Activated CD4-positive, alpha-beta T cell treated with anti-CD3 and anti-CD28 coated beads, Interleukin-2, amount 50 U/mL, for 48 hours (primary cell): Measurements from ENCODE around the gene SHISA3.
A peak's percentile ranks its signal among the peaks of the same experiment; 100 is the strongest.

Source experiments
- DNase-seq, 2 experiments: peaks; one replicate each; pipeline ENCODE4 v3.0.0-alpha.2; 2020

Gene SHISA3

DNA sequence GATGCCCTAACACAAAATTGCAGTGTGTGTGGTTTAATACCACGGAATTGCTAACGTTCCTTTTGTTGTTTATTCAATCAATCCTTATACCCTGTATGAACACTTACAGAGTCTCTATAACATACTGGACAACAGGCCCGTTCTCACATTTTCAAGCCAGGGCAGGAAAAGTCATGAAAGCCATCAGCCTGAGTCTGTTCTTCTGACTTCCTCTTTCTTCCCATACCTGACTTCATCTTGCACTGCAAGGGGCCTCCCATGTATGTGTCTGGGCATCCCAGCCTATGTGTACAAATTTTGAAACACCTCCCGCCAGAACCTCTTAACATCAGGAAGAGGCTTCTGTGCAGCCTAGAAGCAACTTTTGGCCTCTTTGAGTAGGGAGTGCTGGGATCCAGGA, 4.9 kb upstream of the SHISA3 start:
- no peak for DNase-seq

DNA sequence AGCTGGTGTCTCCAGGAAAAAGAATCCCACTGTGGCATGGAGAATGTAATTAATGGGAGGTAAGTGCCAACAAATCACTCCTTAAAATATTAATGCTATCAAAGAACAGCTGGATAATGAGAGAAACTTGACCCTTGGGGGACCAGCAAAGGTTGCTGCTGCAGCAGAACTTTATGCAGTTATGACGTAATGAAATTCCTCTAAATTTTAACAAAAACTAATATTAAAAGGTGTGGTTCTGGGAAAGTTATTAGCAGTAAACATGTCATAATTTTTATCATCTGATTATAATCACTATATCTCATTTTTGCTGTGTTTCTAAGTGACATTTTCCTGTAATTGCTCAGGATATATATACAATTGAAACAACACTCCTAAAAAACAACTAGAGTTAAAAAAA, 1.7 kb upstream of the SHISA3 start:
- DNase-seq: no peak

DNA sequence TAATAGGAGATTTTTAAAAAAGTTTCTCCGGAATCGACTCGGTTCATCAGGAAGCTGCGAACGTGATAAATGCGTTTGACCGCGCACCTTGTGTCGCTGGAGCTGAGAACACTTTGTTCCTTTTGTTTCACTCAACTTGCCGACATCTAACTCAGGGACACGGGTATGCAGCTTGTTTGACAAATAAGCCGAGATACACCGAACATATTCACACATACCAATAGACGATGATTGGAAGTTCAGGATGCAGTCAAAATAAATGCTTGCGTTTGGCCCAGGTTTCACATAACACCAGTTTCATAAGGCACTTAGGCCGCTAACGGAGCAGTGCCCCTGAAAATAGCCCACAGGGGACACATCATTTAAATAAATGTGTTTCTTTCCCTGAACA, 932 bp upstream of the SHISA3 start:
- no peak for DNase-seq

DNA sequence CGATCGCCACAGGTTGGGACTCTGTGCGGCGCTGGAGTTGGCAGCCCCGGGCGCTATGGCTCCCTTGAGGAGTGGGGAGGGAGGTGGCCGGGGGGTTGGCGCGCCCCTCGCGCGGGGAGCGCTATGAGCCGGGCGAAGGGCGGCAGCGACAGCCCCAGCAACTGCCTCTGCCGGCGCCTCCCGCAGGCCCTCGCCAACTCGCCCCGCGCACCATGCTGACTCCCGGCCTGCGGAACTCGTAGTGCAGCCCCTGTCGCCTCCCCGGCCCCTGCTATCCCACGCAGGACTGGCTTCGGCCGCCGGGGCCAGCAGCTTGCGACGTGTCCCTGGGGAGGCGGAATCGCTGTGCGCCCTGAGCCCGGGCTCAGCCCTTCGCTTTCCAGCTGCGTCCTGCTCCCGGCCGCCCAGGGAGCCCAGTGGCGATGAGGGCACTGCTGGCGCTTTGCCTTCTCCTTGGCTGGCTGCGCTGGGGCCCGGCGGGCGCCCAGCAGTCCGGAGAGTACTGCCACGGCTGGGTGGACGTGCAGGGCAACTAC, 415 bp downstream of the SHISA3 start:
- DNase-seq: no peak

DNA sequence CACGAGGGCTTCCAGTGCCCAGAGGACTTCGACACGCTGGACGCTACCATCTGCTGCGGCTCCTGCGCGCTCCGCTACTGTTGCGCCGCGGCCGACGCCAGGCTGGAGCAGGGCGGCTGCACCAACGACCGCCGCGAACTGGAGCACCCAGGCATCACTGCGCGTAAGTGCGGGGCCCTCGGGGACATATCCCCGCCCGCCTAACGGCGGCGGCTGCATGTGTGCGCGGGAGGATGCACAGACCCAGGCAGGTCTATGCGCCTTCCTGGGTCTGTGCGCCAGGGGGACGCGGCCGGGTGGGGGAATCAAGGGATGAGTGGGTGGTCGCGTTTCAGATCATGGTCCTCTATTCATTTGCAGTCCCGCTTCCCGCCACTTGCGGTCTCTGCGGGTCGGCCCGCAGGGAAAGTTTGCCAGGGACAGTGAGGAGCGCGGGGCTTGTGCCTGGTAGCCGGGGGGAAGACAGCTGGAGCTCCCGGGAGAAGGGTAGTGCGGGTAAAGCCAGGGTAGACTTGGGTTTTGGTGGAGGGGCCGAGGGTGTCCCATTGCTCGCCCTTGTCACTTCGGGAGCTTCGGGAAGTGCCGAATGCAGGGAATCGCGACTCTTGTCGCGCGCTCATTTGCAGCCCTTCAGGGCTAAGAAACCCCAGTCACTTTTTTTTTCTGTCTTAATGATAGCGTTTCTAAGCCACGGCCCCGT, 1.0 kb downstream of the SHISA3 start:
- peak; percentile 19 to 26 for DNase-seq

DNA sequence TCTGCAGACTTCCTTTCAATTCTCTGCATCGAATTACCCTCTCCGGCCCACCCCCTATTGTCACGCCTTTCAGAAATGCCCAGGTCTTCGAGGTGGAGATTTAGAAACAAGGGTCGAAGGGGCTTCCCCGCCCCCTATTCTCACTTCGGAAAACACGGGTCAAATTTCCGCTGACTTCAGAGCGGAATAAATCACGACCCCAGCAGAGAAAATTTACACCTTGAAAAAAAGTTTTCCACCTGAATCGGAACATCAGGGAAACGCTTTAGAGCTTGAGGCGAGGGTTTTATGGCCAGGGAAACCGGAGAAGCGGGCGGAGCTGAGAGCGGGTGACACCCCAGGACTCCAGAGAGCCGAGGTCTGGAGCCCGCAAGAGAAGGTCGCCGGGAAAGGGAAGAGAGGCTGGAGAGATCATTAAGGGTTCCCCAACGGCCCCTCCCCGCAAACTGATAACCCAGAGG, 1.6 kb downstream of the SHISA3 start:
- DNase-seq: peak in 1 of 2 experiments; percentile 1

DNA sequence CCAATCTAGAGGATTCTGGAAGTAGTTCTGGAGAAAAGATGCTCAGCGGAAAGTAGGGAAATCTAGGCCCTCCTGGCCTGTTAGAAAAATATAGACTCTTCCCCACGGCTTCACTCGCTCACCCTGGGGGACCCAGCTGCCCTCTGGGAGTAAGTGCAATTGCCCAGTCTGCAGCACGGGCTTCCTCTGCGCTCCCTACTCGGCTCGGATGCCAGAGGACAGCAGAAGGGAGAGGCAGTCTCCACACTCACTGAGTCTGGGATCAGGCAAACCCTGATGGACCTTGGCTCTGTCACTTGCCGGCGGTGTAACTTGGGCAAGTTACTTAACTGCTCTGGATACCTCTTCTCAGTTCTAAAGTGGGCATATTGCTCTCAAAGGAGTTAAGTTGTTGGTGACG, 2.1 kb downstream of the SHISA3 start:
- DNase-seq: no peak

DNA sequence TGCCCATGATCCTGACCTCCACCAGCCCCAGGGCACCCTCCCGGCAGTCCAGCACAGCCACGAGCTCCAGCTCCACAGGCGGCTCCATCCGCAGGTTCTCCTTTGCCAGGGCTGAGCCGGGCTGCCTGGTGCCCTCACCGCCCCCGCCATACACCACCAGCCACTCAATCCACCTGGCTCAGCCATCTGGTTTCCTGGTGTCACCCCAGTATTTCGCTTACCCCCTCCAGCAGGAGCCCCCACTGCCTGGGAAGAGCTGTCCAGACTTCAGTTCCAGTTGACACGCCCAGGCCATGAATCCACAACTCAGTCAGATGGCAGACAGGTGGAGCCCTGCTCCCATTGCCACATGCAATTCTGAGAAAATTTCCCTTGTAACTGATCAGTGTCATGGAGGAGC, 3.9 kb downstream of the SHISA3 start:
- no peak for DNase-seq

DNA sequence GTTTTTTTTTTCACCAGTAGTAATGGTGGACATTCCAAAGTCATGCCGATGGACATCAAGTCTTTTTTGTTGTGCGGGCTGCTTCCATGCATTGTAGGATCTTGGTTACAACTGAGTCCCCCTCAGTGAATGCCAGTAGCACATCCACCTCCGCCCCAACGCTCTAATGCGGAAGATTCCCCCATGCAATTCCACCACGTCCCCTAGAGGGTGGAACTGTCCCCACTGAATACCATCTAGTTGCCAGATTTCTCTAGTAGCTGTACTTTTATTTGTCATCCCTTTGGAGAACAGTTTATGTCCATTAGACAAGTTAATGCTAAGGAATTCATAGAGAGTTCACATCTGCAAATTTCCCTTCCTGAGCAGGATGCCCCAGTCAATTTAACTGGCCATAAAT, 6.7 kb downstream of the SHISA3 start:
- DNase-seq: no peak

DNA sequence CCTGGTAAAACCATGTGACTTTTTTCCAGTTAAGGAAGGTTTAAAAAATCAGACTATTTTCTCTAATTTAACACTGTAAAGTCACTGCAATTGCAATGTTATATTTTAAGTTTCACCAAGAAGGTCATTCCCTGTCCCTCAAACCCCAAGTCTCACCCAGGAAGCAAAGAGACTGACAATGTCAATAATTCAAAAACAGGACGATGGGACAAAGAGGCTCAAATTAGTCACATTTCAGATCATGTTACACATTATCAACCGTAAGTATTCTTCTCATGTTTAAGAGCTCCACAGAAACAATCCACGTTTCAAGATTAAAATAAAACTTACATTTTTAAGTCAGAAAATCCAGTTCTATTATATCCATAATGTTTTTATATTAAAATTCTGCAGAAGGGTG, 13.2 kb downstream of the SHISA3 start:
- DNase-seq: no peak

DNA sequence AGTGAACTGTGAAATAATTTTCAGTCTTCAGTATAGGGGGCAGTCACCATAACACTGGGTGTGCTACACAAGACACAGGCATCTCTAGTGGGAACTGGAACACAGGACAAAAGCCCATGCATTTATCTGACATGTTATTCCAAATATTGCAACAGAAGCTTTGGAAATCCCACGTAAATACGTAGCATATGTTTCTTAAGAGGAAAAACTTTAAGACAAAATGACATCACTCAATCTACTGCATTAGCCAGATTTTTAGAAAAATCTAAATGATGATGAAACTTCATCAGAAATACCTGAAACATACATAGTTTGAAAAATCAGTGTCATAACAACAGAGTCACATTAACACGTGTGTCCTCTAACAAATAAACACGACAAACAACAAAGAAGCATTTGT, 14.5 kb downstream of the SHISA3 start:
- DNase-seq: no peak

DNA sequence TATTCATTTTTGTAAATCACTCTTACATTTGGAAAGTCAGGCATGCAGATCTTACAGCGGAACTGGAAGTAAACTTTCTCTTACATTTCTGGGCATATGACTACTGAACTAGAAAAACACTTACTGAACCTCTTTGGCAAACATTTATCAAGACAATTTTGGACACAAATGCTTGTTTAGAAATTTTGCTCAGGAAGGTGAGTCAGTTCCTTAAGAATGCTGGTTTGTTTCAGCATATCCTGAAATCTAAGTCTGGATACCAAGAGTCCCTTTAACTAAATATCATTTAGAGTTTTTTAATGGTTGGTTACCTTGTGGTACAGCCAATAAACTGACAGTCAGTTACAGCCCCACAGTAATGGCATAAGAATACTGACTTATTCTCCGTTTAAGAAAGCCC, 15.0 kb downstream of the SHISA3 start:
- DNase-seq: no peak

DNA sequence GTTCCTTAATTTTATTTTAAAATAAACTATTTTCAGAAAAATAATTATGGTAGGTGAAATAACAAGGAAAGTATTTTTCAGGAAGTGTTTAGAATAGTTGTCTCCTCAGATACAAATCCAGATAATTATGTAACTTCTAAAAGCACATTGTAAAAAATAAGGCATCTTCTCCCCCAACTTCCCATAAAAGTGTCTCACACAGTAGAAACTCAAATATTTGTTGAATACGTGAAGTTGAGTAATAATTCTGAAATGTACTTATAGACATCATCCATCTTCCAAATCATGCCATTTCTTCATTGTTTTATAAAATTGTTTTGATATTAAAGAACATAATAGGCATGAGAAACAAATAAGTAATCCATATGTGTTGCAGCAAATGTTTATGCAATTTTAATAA, 18.0 kb downstream of the SHISA3 start:
- DNase-seq: no peak

DNA sequence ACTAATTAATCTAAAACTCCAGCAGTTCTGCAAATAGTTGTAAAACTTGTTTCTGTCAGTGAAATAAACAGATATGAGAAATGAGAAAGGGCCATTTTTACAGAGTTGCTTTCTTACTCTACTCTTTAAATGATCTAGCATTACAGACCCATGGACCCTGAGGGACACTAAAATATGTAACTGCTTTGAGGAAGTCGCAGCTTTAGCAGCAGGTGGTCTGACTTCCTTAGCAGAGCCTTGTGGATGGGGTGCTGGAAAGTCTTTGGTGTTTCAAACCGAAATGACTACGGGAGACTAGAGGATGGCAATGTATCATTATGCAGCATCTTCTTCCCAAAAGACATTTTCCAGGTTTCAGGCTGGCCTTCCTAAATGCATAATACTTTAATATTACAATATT, 18.7 kb downstream of the SHISA3 start:
- DNase-seq: no peak

DNA sequence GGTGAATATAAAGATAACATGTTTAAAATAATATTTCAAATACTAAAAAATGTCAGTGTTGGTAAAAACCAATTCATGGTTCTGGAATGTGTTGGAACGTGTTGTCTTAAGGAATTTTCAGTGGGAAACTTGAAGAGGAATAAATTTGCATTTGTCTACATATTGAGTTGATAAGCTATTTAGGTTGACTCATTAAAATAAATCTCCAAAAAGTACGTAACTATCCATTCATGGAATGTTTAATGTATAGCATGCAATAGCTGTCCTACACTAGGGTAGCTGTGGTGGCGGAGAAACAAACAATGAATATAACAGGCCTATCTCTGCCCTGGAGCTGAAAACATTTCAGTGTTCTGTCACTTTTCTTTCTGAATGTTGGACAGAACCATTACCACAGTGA, 20.3 kb downstream of the SHISA3 start:
- no peak for DNase-seq

DNA sequence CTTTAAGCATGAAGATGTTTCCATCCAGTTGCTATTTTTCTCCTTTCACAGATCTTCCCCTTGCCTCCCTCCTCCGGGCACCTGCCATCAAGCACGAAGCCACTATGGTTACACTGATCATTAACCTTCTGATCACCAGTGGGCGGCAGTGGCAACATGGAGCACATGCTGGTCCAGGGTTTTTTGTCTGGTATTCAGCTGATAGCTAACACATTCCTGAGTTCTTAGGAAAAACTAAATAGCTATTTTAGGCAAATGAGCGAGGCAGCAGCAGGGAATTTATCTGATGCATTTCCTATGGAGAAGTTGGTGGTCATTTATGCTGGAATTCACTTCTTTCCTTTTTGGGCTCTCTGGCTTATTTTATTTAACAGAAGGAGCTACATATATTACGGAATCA, 22.9 kb downstream of the SHISA3 start:
- DNase-seq: no peak

DNA sequence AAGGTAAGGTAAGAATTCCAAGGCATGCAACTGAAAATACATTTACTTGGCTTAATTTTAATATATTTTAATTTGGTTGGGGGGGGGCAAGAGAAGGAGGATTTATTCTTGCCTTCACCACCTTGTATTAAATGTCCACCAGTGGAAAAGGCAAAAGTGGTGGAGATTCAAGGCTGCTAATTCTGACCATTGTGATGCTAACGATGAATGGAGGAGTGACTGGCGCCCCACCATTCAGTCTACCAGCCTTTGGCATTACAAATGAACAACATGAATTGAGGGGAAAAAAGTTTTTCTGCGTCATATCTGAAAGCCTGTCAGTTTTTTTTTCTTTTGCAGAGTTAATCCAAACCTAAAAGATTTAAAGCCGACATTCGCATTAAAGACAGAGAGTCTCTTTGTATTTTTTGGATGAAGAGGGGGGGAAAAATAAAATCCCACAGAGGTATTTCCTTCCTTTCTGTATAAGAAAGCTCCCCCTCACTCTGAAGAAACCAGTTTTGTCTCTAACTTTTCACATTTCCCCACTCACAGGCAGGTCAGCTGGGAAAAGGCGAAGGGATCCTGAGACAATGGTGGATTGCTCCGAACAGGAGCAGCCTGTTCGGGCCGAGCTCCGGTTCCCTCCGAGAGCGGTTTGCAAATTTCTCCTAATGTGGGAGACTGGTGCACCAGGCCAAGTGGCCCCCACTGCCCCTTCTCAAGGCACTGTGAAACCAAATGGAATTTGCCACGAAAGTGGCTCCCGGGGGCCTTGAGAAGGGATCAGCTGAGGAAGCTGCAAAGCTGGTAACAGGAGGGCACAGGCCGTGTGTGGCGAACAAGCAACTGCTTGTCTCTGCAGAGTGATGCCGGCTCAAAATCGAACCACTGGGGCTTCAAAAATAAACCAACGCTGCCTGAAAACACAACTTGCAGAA, 28.1 kb downstream of the SHISA3 start:
- no peak for DNase-seq

DNA sequence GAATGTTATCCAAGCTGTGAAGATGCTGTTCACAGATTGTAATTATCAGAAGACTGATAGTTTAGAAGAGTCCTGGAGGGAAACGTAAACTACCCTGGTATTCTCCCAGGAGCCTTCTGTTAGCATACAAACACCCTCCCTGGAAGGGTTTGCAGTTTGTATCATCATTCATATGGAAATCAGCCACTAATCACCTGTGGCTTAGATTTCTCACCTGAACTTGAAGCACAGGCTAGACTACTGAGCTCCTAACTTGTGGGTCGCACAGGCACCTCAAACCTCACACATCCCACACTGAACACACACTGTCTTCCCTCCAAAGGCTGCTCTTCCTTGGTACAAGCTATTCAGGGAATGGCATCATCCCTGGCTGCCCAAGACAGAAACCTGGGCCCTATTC, 30.7 kb downstream of the SHISA3 start:
- no peak for DNase-seq

DNA sequence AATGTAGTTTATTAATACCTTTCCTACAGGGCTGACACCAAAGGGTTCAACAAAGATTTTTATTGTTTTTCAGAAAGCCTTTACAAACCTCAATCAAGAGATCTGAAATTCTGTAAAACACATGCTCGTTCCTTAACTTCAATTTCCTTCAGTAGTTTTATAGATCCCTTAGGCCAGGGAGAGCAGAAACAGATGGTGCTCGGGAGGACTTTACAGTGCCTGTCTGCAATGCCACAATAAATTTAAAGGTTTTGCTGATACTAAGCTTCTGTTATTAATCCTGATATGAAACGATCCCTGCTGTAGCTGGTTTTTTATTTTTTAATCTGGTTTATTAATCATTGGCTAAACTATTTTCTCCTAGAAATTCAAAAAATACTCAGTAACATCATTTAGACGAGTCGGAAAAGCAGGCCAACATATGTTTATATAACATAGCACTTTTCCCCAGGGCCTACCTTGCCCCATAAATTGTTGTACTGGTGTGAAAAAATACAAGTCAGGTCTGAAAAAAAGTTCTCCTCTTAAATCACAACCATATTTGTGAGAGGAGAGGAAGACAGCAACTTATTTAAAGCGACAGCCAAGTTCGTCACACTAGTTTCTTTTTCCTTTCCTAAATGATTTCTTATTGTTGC, 39.8 kb downstream of the SHISA3 start:
- DNase-seq: no peak

DNA sequence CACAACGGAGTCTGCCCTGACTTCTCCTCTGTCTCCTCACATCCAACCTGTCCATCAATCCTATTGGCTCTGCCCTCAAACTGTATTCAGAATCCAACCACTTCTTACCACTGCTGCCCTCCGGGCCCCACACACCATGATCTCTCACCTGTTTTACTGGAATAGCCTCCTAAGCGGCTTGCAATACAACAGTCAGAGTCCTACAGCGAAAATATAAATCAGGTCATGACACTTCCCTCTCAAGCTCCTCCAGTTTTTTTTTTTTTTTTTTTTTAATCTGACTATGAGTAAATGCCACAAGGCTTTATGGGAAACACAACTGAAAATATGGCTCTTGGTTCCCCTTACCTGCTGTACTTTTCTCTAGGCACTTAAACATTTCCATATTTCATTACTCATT, 42.8 kb downstream of the SHISA3 start:
- no peak for DNase-seq

DNA sequence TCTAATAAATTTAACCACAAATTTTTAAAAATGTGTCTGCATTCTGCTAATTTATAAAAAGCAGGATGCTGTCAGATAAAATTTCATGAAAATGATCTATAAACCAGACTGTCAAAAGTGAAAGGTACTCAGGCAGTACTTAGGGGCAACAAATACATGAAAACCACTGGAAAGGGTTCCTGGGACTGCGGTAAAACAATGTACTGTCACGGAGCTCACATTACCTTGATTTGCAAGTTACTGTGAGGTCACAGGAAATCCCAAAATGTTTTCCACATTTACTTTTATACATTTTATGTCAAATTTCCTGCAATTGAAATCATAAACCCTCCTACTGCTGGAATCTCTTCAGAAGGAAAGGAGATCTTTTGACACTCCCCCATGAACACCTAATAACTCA, 45.3 kb downstream of the SHISA3 start:
- DNase-seq: no peak

DNA sequence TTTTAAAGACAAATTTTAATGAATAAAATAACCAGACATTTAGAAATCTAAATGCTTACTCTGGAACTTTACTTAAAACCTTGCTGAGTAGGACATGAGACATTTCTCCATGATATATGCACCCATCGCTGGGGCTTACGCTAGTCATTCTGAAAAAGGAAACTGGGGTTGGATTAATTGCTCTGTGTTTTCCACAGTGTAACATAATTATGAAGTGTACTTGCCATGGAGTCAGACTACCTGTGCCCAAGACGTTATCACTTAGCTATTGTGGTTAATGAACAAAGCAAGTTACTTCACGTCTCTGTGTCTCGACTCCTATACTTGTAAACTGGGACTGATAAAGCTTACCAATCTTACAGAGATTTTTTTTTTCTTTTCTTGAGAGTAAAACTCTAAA, 47.8 kb downstream of the SHISA3 start:
- no peak for DNase-seq

DNA sequence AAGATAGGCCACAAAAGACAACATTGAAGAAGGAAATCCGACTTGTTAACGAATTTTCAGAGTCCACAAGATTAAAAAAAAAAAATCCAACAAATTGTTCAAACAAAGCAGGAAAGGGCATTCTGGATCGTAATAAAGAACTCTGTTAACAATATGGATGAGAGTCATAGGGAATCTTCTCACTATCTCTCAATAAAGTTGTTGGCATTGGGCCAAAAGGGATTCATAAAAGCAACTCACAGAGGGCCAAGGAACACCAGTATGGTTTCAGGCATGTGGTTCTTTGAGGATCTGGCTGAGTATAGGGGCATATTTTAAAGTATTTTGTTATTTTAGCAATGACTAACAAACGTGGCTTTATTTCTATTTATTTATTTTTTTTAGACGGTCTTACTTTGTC, 49.5 kb downstream of the SHISA3 start:
- DNase-seq: no peak
